Colonic mucosa (tissue), 4 donors: ENCODE results near the gene KIF3A. TPM values are rescaled to one million over a fixed set of nuclear protein-coding genes. Genes with fewer than 3 reads are reported as not detected.
"Not testable (repeated sequence)": the region's sequence is repeated elsewhere in the genome, so short reads cannot be mapped to it uniquely, and the experiment has no call there.

Experiments used
- DNase-seq: peaks from one replicate; pipeline ENCODE4 v3.0.0-alpha.2; 2020
- H3K27ac ChIP-seq: fragments of 200-600 bp; one replicate; pipeline ENCODE4 v1.8.0; 2021
- H3K27me3 ChIP-seq: fragments of 200-600 bp; one replicate; pipeline ENCODE4 v1.8.0; 2021
- H3K36me3 ChIP-seq: fragments of 200-600 bp; one replicate; pipeline ENCODE4 v1.8.0; 2021
- H3K4me1 ChIP-seq: fragments of 200-600 bp; one replicate; pipeline ENCODE4 v1.8.0; 2021; ENCODE audit warnings: mild to moderate bottlenecking
- H3K4me3 ChIP-seq: fragments of 200-600 bp; one replicate; pipeline ENCODE4 v1.8.0; 2021
- H3K9ac ChIP-seq, 2 donors: one replicate each; pipeline ENCODE4 v1.7.0; 2013; ENCODE audit warnings: control low read depth in 2 of 2, low read depth in 2 of 2, low read length in 2 of 2
- H3K9me3 ChIP-seq: fragments of 200-600 bp; one replicate; pipeline ENCODE4 v1.8.0; 2021
- CTCF ChIP-seq: fragments of 200-600 bp; IDR thresholded peaks from one replicate; pipeline ENCODE4 v1.8.0; 2022; ENCODE audit warnings: antibody characterized with exemption, mild to moderate bottlenecking
- intact Hi-C: fragments of 100-400 bp; cut with DNase I; formaldehyde crosslinking; loops from one replicate; pipeline ENCODE4 v1.14.1; 2022
- total RNA-seq, 2 donors: library from RNA; stranded (reverse); fragmentation: NEBNext Ultra II Directional in 1 of 2; extraction: Animal tissue kit (Norgen Biotek cat#: 25700) in 1 of 2; gene quantifications; one replicate each; pipeline ENCODE4 v1.2.1, GENCODE V29; 2021
- donor health status: healthy.
- donor health status: DM: no; HTN: no; CAD: no.
- donor health status: DM: no; HTN: no; CAD: no.

KIF3A gene
- total RNA-seq, 2 donors from 2014 or later, result 4.0 to 5.2 TPM

GRCh38 chr5:132704875-132705274 lies 32.5 kb downstream of the KIF3A start:
- Histone ChIP-seq H3K4me3 (no peak overlapping the region), H3K27me3 (no peaks in the 10 kb centered on the region), H3K9me3 (no peaks in the 10 kb centered on the region), H3K27ac (no peak overlapping the region), H3K36me3 (no peaks in the 10 kb centered on the region), H3K9ac (no peak overlapping the region), H3K4me1 (no peaks in the 10 kb centered on the region)
- no peak for DNase-seq
- intact Hi-C loops, result no loop called here
- no peak for TF ChIP-seq CTCF

- Histone ChIP-seq H3K4me1 (no peaks in the 10 kb centered on the region), H3K9me3 (no peaks in the 10 kb centered on the region), H3K9ac (no peak overlapping the region), H3K27ac (no peak overlapping the region), H3K36me3 (no peaks in the 10 kb centered on the region), H3K4me3 (no peak overlapping the region), H3K27me3 (no peaks in the 10 kb centered on the region)
- no peak for DNase-seq
- intact Hi-C loops, result no loop called here
- no peak for TF ChIP-seq CTCF
These were observed 41.4 kb downstream of the KIF3A start for GRCh38 chr5:132695956-132696355.

GRCh38 chr5:132692632-132692967 lies 44.7 kb downstream of the KIF3A start:
- Histone ChIP-seq H3K27me3 (no peaks in the 10 kb centered on the region), H3K4me1 (no peaks in the 10 kb centered on the region), H3K9ac (no peak overlapping the region), H3K36me3 (no peaks in the 10 kb centered on the region), H3K9me3 (no peaks in the 10 kb centered on the region), H3K27ac (no peak overlapping the region), H3K4me3 (no peak overlapping the region)
- intact Hi-C loops, result no loop called here
- no peak for TF ChIP-seq CTCF
- DNase-seq, result no peak

- H3K4me1 ChIP-seq, H3K4me3 ChIP-seq, DNase-seq, H3K27ac ChIP-seq, intact Hi-C loops, H3K27me3 ChIP-seq, H3K9me3 ChIP-seq, H3K9ac ChIP-seq, H3K36me3 ChIP-seq: not testable (repeated sequence)
These were observed 45.4 kb downstream of the KIF3A start for GRCh38 chr5:132691755-132692631.

GRCh38 chr5:132690156-132690555 lies 47.2 kb downstream of the KIF3A start:
- H3K9me3 ChIP-seq, result no peaks in the 10 kb centered on the region
- no peak for DNase-seq
- H3K36me3 ChIP-seq, result no peaks in the 10 kb centered on the region
- no peak overlapping the region for H3K4me3 ChIP-seq
- intact Hi-C loops, result no loop called here
- H3K27ac ChIP-seq, result no peak overlapping the region
- no peak overlapping the region for H3K9ac ChIP-seq
- no peaks in the 10 kb centered on the region for H3K27me3 ChIP-seq
- H3K4me1 ChIP-seq, result no peaks in the 10 kb centered on the region
- TF ChIP-seq CTCF, result no peak

GRCh38 chr5:132689513-132689912 lies 47.8 kb downstream of the KIF3A start:
- no peak for DNase-seq
- Histone ChIP-seq H3K4me1 (no peaks in the 10 kb centered on the region), H3K27me3 (no peaks in the 10 kb centered on the region), H3K36me3 (no peaks in the 10 kb centered on the region), H3K4me3 (no peak overlapping the region), H3K9me3 (no peaks in the 10 kb centered on the region), H3K27ac (no peak overlapping the region), H3K9ac (no peak overlapping the region)
- intact Hi-C loops, result no loop called here
- TF ChIP-seq CTCF, result no peak
